Smooth muscle cell (in vitro differentiated cells): ENCODE data around the gene CPVL. TPM values are rescaled to one million over a fixed set of nuclear protein-coding genes. Genes with fewer than 3 reads are reported as not detected.

Source experiments
- DNase-seq: peaks from one replicate; lab custom pipeline; 2025; ENCODE audit not compliant: unreplicated experiment; lab: John Stamatoyannopoulos, UW
- H2AFZ ChIP-seq: fragments of 200-600 bp; sonication (generic); 2 replicates; pipeline ENCODE4 v1.6.0; 2016; ENCODE audit warnings: antibody characterized with exemption, low read depth, mild to moderate bottlenecking
- H3F3A ChIP-seq: fragments of 200-600 bp; sonication (generic); 2 replicates; pipeline ENCODE4 v1.6.0; 2017; ENCODE audit warnings: antibody characterized with exemption, low read depth
- H3K27ac ChIP-seq: fragments of 200-600 bp; sonication (generic); 2 replicates; pipeline ENCODE4 v1.5.1; 2016; ENCODE audit warnings: low read depth, mild to moderate bottlenecking
- H3K27me3 ChIP-seq: fragments of 200-600 bp; sonication (generic); 2 replicates; pipeline ENCODE4 v1.6.1; 2016; ENCODE audit warnings: low read depth, mild to moderate bottlenecking
- H3K36me3 ChIP-seq: fragments of 200-600 bp; sonication (generic); 2 replicates; pipeline ENCODE4 v1.5.1; 2016; ENCODE audit warnings: low read depth
- H3K4me1 ChIP-seq: fragments of 200-600 bp; sonication (generic); 2 replicates; pipeline ENCODE4 v1.5.1; 2016; ENCODE audit warnings: low read depth
- H3K4me2 ChIP-seq: fragments of 200-600 bp; sonication (generic); 2 replicates; pipeline ENCODE4 v1.6.0; 2016; ENCODE audit warnings: mild to moderate bottlenecking
- H3K4me3 ChIP-seq: fragments of 200-600 bp; sonication (generic); 2 replicates; pipeline ENCODE4 v1.5.1; 2016; ENCODE audit warnings: mild to moderate bottlenecking
- H3K79me2 ChIP-seq: fragments of 200-600 bp; sonication (generic); 2 replicates; pipeline ENCODE4 v1.6.0; 2016; ENCODE audit warnings: low read depth, mild to moderate bottlenecking
- H3K9ac ChIP-seq: fragments of 200-600 bp; sonication (generic); 2 replicates; pipeline ENCODE4 v1.6.0; 2016; ENCODE audit warnings: low read depth
- H3K9me3 ChIP-seq: fragments of 200-600 bp; sonication (generic); replicated peaks from 2 replicates; pipeline ENCODE4 v1.5.1; 2016; ENCODE audit warnings: low read depth
- H4K20me1 ChIP-seq: fragments of 200-600 bp; sonication (generic); 2 replicates; pipeline ENCODE4 v1.6.0; 2016; ENCODE audit warnings: low read depth
- CTCF ChIP-seq: fragments of 200-600 bp; sonication (generic); IDR thresholded peaks from 2 replicates; pipeline ENCODE4 v1.5.1; 2017; ENCODE audit warnings: borderline replicate concordance, mild to moderate bottlenecking, antibody characterized with exemption; ENCODE audit not compliant: insufficient read depth, poor library complexity, severe bottlenecking
- WGBS: methylation state at CpG from one replicate; pipeline ENCODE4 v1.1.7; 2016; ENCODE audit warnings: low lambda C conversion rate; 5-methylcytosine and 5-hydroxymethylcytosine counted together
- polyA plus RNA-seq: library from polyadenylated mRNA; unstranded; fragments of >200 nt; fragmentation: Nextera tagmentation; extraction: Ambion mirVana; gene quantifications from 2 replicates; pipeline ENCODE4 v1.2.1, GENCODE V29; 2016
- total RNA-seq: library from RNA; depleted of rRNA; stranded (reverse); fragments of >200 nt; gene quantifications from 2 replicates; pipeline ENCODE4 v1.2.3, GENCODE V29; 2014

Gene CPVL
- total and polyA plus RNA-seq, 2 experiments from 2014 or later, result 7.2 to 29.8 TPM

DNA sequence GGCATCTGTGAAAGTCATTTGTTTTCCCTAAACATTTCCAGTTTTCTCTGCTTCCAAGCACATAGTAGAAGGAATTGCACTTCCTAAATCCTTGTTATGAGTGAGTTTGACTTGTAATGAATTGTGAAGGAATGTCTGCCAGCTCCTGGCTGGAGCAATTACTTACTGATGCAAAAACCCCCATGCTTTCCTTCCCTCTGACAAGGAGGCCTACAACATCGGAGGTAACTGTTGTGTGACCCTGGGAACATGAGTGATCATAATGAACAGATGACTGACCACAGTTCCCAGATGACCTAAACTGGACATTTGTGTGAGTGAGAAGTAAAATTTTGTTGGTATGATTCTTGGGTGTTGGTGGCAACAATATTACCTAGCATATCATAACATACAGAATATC lies 21.4 kb upstream of the CPVL start:
- Histone ChIP-seq H3K9me3 (no peaks in the 10 kb centered on the region), H3K4me2 (no peak overlapping the region), H3K4me1 (no peaks in the 10 kb centered on the region), H3K27ac (no peak overlapping the region), H3K27me3 (no peaks in the 10 kb centered on the region), H3K79me2 (no peaks in the 10 kb centered on the region), H3K36me3 (no peaks in the 10 kb centered on the region), H2AFZ (no peak overlapping the region), H4K20me1 (no peaks in the 10 kb centered on the region), H3K9ac (no peak overlapping the region), H3F3A (no peaks in the 10 kb centered on the region), H3K4me3 (no peak overlapping the region)
- TF ChIP-seq CTCF, result no peak
- no peak for DNase-seq
- 86% methylated on average over 1 of the region's 1 CpG for WGBS

- Histone ChIP-seq H3K4me3 (no peak overlapping the region), H4K20me1 (no peaks in the 10 kb centered on the region), H3K27me3 (no peaks in the 10 kb centered on the region), H3K36me3 (no peaks in the 10 kb centered on the region), H3K9ac (no peak overlapping the region), H3K4me1 (no peaks in the 10 kb centered on the region), H2AFZ (no peak overlapping the region), H3K4me2 (no peak overlapping the region), H3K9me3 (no peaks in the 10 kb centered on the region), H3K27ac (no peak overlapping the region), H3F3A (no peaks in the 10 kb centered on the region), H3K79me2 (no peaks in the 10 kb centered on the region)
- no peak for DNase-seq
- WGBS, result 92% methylated on average over 3 of the region's 3 CpGs
- no peak for TF ChIP-seq CTCF
Measured at GRCh38 chr7:29163854-29164253, 17.5 kb upstream of the CPVL start.

DNA sequence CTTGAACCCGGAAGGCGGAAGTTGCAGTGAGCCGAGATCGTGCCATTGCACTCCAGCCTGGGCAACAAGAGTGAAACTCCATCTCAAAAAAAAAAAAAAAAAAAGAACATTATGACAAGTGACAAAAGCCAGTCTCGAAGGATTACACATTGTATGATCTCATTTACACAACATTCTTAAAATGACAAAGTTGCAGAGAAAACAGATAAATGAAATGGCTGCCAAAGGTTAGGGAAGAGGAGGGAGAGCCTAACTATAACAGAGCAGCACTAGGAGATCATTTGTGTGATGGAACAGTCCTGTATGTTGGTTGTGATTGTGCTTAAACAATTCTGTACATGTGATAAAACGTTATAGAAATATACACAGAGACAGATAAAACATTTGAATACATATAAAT lies 16.2 kb upstream of the CPVL start:
- no peak overlapping the region for H3K4me3 ChIP-seq
- H3K4me1 ChIP-seq, result no peaks in the 10 kb centered on the region
- H3K36me3 ChIP-seq, result no peaks in the 10 kb centered on the region
- no peaks in the 10 kb centered on the region for H4K20me1 ChIP-seq
- 85% methylated on average over 6 of the region's 6 CpGs for WGBS
- no peak overlapping the region for H2AFZ ChIP-seq
- DNase-seq, result no peak
- no peak overlapping the region for H3K27ac ChIP-seq
- TF ChIP-seq CTCF, result no peak
- H3K79me2 ChIP-seq, result no peaks in the 10 kb centered on the region
- no peaks in the 10 kb centered on the region for H3F3A ChIP-seq
- H3K27me3 ChIP-seq, result no peaks in the 10 kb centered on the region
- H3K9ac ChIP-seq, result no peak overlapping the region
- H3K9me3 ChIP-seq, result no peaks in the 10 kb centered on the region
- H3K4me2 ChIP-seq, result no peak overlapping the region

GRCh38 chr7:29161231-29161630 lies 14.9 kb upstream of the CPVL start:
- Histone ChIP-seq H3K9me3 (no peaks in the 10 kb centered on the region), H3F3A (no peaks in the 10 kb centered on the region), H4K20me1 (no peaks in the 10 kb centered on the region), H3K36me3 (no peaks in the 10 kb centered on the region), H3K9ac (no peak overlapping the region), H3K79me2 (no peaks in the 10 kb centered on the region), H3K4me1 (no peaks in the 10 kb centered on the region), H3K27me3 (no peaks in the 10 kb centered on the region), H3K27ac (no peak overlapping the region), H2AFZ (no peak overlapping the region), H3K4me3 (no peak overlapping the region), H3K4me2 (no peak overlapping the region)
- no peak for TF ChIP-seq CTCF
- no peak for DNase-seq
- WGBS, result 92% methylated on average over 4 of the region's 4 CpGs
